NOMO-1 (cell line): Measurements from ENCODE around the gene IGF2.
"Not testable (repeated sequence)": the region's sequence is repeated elsewhere in the genome, so short reads cannot be mapped to it uniquely, and the experiment has no call there.

Experiments
- DNase-seq, 2 experiments: peaks; one replicate each; lab custom pipeline; 2025; ENCODE audit not compliant: unreplicated experiment in 2 of 2; lab: John Stamatoyannopoulos, UW

Gene IGF2

DNA sequence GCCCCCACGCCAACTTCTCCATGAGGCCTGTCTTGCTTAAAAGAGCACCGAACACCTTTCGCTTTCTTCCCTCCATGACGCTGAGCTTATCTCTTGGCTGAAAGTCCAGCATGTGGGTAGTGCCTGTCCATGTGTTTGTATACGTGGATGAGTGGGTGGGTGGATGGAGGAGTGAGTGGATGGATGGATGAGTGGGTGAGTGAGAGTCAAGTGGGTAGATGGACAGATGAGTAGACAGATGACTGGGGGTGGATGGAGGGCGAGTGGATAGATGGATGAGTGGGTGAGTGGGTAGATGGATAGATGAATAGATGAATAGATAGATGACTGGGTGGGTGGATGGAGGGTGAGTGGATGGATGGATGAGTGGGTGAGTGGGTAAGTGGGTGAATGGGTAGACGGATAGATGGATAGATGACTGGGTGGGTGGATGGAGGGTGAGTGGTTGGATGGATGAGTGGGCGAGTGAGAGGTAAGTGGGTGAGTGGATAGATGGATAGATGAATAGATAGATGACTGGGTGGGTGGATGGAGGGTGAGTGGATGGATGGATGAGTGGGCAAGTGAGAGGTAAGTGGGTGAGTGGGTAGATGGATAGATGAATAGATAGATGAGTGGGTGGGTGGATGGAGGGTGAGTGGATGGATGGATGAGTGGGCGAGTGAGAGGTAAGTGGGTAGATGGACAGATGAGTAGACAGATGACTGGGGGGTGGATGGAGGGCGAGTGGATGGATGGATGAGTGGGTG lies 14.3 kb downstream of the IGF2 start:
- not testable (repeated sequence) for DNase-seq

GRCh38 chr11:2123628-2123960 lies 15.6 kb downstream of the IGF2 start:
- no peak for DNase-seq

GRCh38 chr11:2122907-2123627 lies 16.1 kb downstream of the IGF2 start:
- no peak for DNase-seq

GRCh38 chr11:2122222-2122906 lies 16.8 kb downstream of the IGF2 start:
- DNase-seq, result no peak

DNA sequence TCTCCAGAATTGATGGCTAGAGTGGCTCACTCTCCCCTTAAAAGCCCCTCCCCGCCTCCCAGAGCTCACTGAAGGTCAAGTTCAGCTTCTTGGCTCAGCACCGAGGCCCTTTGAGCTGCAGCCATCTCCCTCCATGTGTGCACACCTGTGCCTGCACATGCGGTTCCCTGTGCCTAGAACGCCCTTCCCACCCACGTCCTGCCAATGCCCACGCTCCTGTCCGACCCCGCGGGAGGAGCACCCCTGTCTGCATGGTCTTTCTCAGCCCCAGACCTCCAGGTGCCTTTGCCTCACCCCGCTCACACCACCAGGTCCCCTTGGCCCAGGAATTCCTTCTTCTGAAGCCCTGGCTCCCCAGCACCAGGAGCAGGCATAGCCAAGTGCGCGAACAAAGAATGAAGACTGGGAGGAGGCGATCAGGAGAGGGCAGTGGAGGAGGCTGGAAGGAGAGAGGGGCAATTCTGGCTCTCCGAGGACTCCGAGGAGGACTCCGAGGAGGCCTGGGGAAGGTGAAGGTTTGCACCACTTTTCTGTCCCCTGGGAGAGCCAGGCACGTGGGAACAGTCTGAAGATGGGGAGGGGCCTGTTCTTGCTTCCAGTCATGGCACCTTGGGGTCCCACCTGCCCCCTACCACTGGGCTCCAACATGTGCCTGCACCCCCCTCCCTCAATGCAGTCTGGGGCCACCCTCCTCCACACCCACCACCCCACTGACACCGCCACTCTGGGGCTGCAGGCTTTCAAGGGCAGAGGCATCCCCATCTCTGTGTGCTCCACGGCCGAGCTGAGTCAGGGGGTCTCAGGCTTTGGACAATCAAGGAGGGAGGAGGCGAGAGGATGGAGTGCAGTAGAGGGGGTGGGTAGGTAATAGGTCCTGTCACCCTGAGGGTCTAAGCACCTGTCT lies 17.7 kb downstream of the IGF2 start:
- DNase-seq, result no peak

- DNase-seq, result no peak
Measured at GRCh38 chr11:2120359-2121100, 18.7 kb downstream of the IGF2 start.

GRCh38 chr11:2118677-2119076 lies 20.5 kb downstream of the IGF2 start:
- DNase-seq, result no peak

- no peak for DNase-seq
Measured at GRCh38 chr11:2116680-2117079, 22.5 kb downstream of the IGF2 start.

- no peak for DNase-seq
Measured at GRCh38 chr11:2115308-2115707, 23.9 kb downstream of the IGF2 start.

DNA sequence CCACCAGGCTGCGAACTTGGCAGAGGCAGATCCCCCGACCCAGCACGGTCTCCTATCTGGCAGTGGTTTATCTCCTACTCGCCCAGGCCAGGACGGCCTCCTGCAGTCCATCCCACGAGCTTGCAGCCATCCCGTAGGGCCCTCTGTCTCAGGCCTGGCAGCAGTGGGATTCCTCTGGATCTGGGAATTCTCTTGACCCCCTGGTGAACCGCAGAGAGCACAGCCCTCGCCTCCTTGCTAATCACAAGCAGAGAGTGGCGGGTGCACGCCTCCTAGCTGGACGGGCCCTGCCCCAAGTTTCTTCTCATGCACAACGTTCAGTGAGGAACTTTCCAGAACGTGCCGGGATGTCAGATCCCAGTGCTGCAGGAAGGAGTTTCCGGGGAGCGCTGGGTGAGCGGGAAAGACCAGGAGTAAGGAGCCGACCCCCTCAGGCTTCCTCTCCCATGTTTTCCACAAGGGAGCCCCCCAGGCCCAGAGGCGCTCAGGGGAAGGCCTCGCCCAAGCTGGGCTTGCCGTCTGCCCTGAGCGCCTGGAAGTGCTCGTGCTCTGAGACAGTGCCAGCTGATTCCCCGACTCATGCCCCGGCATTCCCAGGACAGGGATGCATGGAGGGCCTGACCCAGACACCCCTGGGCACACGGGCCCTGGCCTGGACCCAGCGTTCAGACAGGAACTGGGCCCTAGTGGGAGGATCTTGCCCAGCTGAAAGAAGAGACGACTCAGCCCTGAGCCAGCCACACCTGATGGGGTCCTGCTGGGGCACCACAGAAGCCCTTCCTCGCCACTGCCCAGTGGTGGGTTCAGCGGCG lies 24.6 kb downstream of the IGF2 start:
- no peak for DNase-seq

GRCh38 chr11:2113776-2114175 lies 25.4 kb downstream of the IGF2 start:
- no peak for DNase-seq

GRCh38 chr11:2110521-2110920 lies 28.7 kb downstream of the IGF2 start:
- DNase-seq, result no peak

GRCh38 chr11:2109541-2110019 lies 29.6 kb downstream of the IGF2 start:
- no peak for DNase-seq

DNA sequence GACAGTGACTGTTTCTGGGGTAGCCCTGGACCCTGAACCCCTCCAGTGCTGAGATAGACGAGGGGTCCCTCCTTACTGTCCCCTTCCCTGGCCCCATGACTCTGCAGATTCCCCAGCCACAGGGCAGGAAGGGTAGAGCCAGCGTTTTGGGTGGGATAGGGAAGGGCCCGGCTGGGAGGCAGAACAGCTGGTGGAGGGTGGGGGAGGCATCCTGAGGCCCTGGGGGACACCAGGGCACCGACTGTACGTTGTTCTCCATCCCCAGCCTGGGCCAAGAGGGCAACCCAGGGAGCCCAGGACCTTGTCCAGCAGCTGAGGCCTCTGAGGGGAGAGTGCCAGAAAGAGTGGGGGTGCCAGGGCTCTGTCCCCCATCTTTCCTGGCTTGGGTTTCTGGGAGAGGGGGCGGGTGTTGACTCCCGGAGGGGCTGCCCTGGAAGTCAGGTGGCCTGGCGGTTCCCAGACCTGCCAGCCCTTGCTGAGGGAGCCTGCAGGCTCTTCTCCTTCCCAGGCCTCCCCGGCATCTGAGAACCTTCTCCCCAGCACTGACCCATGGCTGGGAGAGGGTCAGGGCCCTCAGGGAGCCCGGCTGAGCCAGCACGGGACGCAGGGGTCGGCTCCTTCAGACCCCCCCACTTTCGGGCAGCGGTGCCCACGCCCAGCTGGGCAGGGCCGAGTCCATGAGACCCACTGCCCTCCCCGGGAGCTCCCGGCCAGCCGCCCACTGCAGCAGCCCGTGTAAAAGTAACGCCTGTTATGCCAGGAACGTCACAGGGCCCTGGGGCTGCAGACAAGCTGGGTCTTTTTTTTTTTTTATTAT lies 30.3 kb downstream of the IGF2 start:
- DNase-seq, result no peak

DNA sequence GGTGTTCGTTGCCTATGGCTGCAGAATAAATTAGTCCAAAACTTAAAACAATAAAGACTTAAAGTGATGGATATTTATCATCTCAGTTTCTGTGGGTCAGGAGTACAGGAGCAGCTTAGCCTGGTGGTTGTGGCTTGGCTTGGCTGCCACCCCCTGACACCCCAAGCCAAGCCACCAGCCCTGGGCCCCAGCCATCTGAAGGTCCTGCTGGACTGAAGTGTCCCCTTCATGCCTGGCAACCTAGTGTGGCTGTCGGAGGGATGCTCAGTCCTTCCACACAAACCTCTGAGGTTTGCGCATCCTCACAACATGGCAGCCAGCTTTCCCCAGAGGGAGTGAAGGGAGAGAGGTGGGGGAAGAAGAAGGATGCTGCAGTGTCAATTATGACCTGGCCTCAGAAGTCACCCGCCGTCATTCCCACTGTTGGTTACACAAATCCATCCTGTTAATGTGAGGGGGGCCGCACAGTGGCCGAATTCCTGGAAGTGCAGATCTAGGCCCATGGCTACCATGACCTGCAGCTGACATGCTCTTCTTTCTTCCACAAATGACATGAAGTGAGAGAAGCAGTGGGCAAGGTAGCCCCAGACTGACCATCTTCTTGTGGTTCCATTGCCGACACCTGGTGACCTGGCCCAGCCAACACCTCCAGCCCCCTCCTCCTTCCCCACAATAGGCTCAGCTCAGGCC lies 31.1 kb downstream of the IGF2 start:
- DNase-seq, result no peak

- DNase-seq, result no peak
Measured at GRCh38 chr11:2107521-2107920, 31.7 kb downstream of the IGF2 start.

GRCh38 chr11:2106583-2107209 lies 32.5 kb downstream of the IGF2 start:
- DNase-seq, result no peak
